Left hindlimb (tissue), 1 donor: ENCODE measurements around the gene AGAP5.

Source experiments
- DNase-seq: peaks from one replicate; pipeline ENCODE4 v3.0.0-alpha.2; 2018

AGAP5 gene

DNA sequence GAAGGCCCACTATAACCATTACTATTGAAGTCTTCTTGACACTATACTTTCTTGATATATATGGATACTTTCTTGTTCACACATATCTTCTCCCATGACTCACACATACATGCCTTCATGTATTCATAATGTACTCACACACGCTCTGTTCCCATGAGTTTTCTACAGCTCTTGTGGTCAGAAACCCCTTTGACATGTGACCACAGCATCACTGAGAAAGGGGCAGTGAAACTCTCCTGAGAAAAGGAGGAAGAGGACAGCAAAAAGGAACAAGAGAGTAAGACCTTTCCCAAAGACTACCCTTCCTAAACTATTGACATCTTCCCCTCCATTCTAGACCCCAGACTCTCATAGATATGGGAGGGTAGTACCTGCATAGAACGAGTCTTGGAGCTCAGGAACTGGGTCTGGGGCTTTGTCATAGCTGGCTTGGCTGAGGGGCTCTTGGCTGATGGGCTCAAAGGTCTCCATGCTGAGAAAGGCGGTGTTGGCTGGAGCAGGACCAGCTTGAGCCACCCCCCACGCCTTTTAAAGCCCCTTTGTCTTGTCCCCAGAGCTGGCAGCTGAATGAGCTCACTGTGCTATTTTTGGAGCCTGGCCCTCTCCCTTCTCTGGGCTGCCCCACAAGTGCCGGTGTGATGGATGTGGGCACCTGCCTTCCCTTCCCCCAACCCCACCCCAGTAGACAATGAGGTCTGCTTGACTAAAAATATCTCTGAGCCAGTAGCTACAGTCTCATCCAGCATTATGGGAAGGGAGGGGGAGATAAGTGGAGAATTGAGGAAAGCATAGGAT lies 47.2 kb downstream of the AGAP5 start:
- DNase-seq, result peak; percentile 67

DNA sequence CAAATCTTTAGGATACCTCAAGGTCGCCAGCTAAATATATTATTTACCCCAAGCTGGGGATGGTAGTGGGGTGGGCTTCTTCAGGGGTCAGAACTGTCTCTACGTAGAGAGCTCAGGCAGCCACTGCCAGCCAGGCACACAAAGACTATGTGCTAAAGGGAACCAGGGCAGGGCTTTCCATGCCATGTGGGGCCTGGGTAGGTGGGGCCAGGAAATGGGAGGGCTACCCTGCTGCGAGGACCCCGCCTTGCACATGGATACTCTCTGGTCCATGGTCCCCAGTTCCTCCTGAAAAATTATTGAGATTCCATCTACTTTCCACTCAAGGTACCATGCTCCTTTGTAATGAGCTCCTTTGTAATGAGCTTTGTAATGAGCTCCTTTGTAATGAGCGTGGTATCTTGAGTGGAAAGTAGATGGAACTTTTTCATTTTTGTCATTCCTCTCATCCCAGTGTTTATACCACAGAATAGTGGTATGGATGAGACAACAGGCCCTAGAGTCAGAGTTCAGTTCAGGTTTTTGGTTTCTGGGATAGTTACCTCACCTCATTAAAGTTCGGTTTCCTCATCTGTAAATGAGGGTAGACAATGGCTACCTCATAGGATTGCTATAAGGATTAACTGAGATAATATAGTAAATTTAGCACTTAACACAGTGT lies 47.9 kb downstream of the AGAP5 start:
- no peak for DNase-seq

GRCh38 chr10:73648975-73649829 lies 48.7 kb downstream of the AGAP5 start:
- DNase-seq, result no peak

- no peak for DNase-seq
Measured at GRCh38 chr10:73647875-73648651, 49.8 kb downstream of the AGAP5 start.

- peak; percentile 79 for DNase-seq
Measured at GRCh38 chr10:73647211-73647874, 50.6 kb downstream of the AGAP5 start.

DNA sequence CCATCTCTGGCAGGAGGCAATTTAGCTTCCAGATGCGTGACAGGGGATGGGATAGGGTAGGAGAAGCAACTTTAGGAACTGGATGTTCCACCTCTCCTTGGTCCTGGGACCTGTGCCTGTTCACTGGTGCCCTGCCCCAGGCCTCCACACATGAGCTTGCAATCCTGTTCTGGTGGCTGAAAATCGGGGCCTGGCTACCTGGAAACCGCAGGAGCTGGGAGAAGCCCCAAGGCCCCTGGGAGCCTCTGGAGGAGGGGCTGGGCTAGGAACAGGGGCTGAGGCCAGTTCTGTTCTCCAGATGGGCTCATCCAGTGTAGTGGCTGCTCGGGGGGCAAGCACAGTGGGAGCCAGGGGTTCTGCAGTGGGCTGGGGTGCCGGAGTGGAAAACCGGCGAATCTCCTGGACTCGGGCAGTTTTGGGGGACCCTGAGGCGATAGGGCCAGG lies 51.3 kb downstream of the AGAP5 start:
- no peak for DNase-seq

DNA sequence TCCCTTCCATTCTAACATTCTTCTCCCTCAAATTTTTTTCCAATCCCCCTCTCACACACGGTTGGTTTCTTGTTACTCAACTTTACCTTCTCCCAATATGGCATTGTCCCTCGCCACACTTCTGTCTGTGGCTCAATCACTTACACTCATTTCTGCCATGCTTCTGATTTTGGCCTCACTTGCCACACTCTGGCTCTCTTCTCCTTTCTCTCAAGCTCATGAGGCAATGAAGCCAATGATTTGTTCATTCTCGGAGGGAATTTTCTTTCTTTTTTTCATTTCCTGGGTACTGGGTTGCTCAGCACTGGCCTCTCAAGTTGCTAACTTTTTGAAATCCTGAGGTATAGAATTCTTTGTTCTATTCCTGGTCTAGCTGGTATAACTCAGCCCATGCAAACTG lies 52.7 kb downstream of the AGAP5 start:
- no peak for DNase-seq

GRCh38 chr10:73644767-73645166 lies 53.1 kb downstream of the AGAP5 start:
- no peak for DNase-seq

- DNase-seq, result peak; percentile 62
Measured at GRCh38 chr10:73644015-73644743, 53.7 kb downstream of the AGAP5 start.

DNA sequence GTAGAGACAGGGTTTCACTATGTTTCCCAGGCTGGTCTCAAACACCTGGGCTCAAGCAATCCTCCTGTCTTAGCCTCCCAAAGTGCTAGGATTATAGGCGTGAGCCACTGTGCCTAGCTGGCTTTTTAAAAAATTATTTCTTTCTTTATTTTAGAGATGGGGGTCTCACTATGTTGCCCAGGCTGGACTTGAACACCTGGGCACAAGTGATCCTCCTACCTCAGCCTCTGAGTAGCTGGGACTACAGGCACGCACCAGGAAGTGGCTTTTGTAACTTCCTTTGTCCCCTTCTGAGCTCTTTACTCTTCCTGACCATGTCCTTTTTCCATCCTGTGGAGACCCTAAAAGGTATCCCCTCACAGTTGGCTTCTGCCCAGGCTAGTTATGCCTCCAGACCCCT lies 54.5 kb downstream of the AGAP5 start:
- no peak for DNase-seq

GRCh38 chr10:73641328-73642060 lies 56.4 kb downstream of the AGAP5 start, which contains the start of gene MYOZ1:
Gene MYOZ1 (minus strand): TSS chr10:73641474. CDS start chr10:73640017, 1,457 bp downstream.
- DNase-seq, result no peak

DNA sequence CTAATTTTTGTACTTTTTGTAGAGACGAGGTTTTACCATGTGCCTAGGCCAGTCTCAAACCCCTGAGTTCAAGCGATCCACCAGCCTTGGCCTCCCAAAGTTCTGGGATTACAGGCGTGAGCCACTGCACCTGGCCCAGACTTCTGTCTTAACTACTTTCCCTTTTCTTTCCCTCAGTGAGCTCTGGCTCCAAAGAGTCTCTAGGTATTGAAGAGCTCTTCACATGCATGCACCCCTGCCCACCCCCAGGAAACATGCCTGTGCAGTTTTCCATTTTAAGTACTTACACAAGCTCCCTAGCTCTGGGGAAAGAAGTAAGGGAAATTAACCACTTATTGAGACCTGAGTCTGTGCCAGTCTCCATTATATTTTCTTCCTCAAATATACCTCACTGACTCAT lies 58.6 kb downstream of the AGAP5 start:
- DNase-seq, result no peak

DNA sequence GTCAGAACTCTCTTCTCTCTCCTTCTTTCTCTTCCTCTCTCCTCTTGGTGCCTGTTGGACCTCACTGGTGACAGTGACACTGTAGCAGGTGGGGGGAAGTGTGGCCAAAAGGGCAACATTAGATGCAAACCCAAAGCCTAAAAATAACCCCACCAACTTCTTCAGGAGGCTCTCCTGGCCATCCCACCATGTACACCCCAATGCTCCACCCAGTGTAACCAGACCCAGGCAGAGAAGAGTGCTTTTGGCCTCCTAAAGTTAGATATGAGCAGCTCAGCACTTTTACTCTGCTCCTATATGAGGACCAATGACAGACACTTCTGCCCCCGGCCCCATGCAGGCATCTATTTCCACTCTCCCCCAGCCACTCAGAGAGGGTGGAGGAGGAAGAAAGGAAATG lies 62.1 kb downstream of the AGAP5 start:
- no peak for DNase-seq

GRCh38 chr10:73634421-73634820 lies 63.5 kb downstream of the AGAP5 start:
- DNase-seq, result no peak

DNA sequence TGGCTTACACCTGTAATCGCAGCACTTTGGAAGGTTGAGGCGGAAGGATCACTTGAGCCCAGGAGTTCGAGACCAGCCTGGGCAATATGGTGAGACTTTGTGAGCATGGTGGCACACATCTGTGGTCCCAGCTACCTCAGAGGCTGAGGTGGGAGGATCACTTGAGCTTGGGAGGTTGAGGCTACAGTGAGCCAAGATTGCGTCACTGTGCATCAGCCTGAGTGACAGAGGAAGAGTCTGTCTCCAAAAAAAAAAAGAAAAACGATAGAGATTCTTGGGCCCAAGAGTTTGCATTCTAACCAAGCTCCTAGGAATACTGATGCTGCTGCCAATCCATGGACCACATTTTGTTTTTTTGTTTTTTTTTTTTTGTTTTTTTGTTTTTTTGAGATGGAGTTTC lies 68.7 kb downstream of the AGAP5 start:
- DNase-seq, result no peak

DNA sequence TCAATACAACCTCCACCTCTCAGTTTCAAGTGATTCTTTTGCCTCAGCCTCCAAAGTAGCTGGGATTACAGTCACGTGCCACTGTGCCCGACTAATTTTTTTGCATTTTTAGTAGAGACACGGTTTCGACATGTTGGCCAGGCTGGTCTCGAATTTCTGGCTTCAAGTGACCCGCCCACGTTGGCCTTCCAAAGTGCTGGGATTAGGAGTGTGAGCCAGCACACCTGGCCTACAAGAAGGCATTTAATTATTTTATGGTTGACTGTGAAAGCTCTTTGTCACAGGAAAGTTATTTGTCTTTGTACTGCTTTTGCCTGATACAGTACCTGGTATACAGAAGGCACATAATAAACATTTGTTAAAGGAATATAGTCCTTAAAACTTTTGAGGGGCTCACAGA lies 69.5 kb downstream of the AGAP5 start:
- DNase-seq, result no peak

- DNase-seq, result no peak
Measured at GRCh38 chr10:73627300-73627699, 70.6 kb downstream of the AGAP5 start.

DNA sequence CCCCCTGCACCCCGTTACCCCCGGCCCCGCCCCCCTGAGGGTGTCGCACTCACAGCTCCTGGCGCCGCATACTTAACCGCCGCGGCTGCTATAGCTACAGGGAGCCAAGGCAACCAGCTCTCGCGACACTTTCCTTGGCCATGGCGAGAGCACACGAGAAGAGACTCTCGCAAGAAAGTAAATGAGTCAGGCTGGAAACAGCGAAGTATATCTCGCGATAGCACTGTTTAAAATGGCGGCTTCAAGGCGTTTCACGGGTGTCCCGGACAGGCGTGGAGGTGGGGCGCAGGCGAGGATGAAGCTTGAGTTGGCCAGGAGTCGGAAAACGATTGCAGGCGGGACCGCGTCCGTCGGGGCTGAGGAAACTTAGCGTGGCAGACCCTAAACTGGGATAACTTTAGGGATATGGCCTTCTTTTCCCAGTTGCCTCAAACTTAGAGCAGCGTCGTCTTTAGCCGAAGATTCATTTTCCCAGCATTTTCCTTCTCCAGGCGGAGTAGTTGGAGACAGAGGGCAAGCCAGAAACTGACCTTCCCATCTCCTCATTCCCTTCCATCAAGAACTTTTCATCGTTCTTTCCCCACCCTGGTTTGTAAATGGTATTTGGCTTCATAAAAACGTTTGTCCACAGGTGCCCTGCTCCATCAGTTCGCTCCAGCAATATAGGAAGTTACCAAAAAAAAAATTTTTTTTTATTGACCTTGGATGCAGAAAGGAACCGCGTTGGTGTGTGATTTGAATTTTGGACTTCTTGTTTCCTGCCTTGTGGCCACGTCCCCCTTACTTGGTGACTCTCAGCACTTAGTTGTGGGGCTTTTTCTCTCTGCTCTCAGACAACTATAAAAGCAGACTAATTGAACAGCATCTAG lies 71.8 kb downstream of the AGAP5 start:
- peak; percentile 96 for DNase-seq
